ENCODE data around the gene DHRS7B.
"Not testable (repeated sequence)": the region's sequence is repeated elsewhere in the genome, so short reads cannot be mapped to it uniquely, and the experiment has no call there.

Gene DHRS7B

GRCh38 chr17:21113049-21113690 lies 13.6 kb upstream of the DHRS7B start:
- no peak for DNase-seq

- no peak for DNase-seq
Observed at GRCh38 chr17:21113716-21114115, 13.0 kb upstream of the DHRS7B start.

- not testable (repeated sequence) for DNase-seq
Observed at GRCh38 chr17:21114791-21115190, 12.0 kb upstream of the DHRS7B start.

GRCh38 chr17:21119247-21119918 lies 7.4 kb upstream of the DHRS7B start:
- peak; percentile 53 for DNase-seq

GRCh38 chr17:21119919-21120249 lies 6.9 kb upstream of the DHRS7B start:
- DNase-seq: no peak

- DNase-seq: no peak
Observed at GRCh38 chr17:21124086-21124485, 2.7 kb upstream of the DHRS7B start.

- not testable (repeated sequence) for DNase-seq
Observed at GRCh38 chr17:21124517-21124916, 2.2 kb upstream of the DHRS7B start.

GRCh38 chr17:21125862-21126261 lies 902 bp upstream of the DHRS7B start:
- peak; percentile 58 for DNase-seq

- DNase-seq: no peak
Observed at GRCh38 chr17:21127509-21128077, 829 bp downstream of the DHRS7B start.

- no peak for DNase-seq
Observed at GRCh38 chr17:21129023-21129681, 2.4 kb downstream of the DHRS7B start.

GRCh38 chr17:21131137-21131536 lies 4.4 kb downstream of the DHRS7B start:
- DNase-seq: no peak

- no peak for DNase-seq
Observed at GRCh38 chr17:21132428-21132827, 5.7 kb downstream of the DHRS7B start.

GRCh38 chr17:21134559-21134958 lies 7.8 kb downstream of the DHRS7B start:
- DNase-seq: no peak

GRCh38 chr17:21140911-21141310 lies 14.1 kb downstream of the DHRS7B start:
- DNase-seq: no peak

GRCh38 chr17:21141331-21141730 lies 14.6 kb downstream of the DHRS7B start:
- DNase-seq: no peak

- DNase-seq: not testable (repeated sequence)
Observed at GRCh38 chr17:21142065-21142464, 15.3 kb downstream of the DHRS7B start.

- no peak for DNase-seq
Observed at GRCh38 chr17:21143695-21144094, 16.9 kb downstream of the DHRS7B start.

- not testable (repeated sequence) for DNase-seq
Observed at GRCh38 chr17:21144299-21144698, 17.5 kb downstream of the DHRS7B start.

GRCh38 chr17:21146362-21147015 lies 19.7 kb downstream of the DHRS7B start:
- DNase-seq: no peak

GRCh38 chr17:21149621-21150020 lies 22.9 kb downstream of the DHRS7B start:
- DNase-seq: no peak

- DNase-seq: no peak
Observed at GRCh38 chr17:21152731-21153130, 26.0 kb downstream of the DHRS7B start.

GRCh38 chr17:21157586-21158370 lies 31.0 kb downstream of the DHRS7B start:
- no peak for DNase-seq

All from effector CD8-positive, alpha-beta T cell (primary cell).